HG03196 (cell line): ENCODE measurements around the gene GPR62.
A peak's percentile ranks its signal among the peaks of the same experiment; 100 is the strongest.

Experiments used
- ATAC-seq: cut with Tn5 transposase; IDR thresholded peaks from one replicate; pipeline ENCODE4 v1.9.1; 2021; ENCODE audit not compliant: unreplicated experiment

Gene GPR62

GRCh38 chr3:51968883-51969678 is 13.9 kb downstream of the GPR62 start:
- ATAC-seq, result no peak

- ATAC-seq, result no peak
These were observed 14.7 kb downstream of the GPR62 start for GRCh38 chr3:51969841-51970240.

- no peak for ATAC-seq
These were observed 15.6 kb downstream of the GPR62 start for GRCh38 chr3:51970606-51971300.

DNA sequence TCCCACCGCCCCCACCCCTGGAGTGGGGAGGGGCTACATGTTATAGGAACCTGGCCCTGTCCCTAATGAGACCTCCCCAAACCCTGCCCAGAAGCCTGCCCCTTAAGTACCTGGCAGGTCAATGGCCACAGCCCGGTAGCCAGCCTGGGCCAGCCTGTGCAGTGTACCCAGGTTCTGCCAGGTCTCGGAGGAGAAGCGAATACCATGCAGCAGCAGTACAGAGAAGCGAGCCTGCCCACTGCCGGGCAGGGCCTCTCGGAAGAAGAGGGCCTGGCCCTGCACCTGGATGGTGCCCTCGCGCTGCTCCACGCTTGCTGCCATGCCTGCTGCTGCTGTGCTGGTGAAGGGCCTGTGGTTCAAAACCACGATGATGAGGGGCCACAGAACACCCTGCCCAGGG is 16.2 kb downstream of the GPR62 start:
- ATAC-seq, result no peak

GRCh38 chr3:51974277-51974962 is 19.2 kb downstream of the GPR62 start:
- no peak for ATAC-seq

DNA sequence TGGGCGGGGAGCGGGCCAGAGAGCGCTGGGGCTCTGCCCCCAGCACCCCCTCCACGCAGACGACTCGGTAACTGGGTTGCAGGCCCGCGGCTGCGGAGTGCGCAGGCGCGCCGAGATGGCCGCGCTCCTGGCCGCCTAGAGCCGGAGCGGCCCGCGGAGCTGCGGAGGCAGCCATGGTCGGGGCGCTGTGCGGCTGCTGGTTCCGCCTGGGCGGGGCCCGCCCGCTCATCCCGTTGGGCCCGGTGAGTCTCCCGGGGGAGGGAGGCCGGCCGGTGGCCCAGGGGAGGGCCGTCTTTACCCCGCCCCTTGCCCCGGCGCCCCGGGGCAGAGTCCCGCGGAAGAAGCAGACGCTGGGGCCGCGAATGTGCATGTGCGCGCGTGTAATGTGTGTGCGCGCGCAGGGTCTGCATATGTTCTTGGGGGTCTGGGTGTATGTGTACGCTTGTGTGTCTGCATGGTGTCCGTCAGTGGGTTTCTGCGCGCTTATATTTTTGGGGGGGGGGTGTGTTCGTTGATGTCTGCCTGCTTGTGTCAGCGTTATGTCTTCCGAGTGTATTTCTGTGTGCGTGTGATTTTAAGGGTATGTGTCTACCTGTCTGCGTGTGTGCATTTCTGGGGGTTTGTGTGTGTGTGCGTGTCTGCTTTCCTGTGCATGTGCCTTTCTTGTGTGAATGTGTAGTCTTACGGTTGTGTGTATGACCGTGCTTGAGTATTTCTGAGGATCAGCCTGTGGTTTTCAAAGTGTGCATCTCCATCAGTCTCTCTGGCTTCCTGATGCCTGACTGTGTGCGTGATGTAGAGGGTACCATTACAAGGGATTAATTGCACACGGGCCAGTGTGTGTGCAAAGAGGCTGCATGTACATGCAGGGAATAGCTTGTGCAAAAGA is 20.0 kb downstream of the GPR62 start, which contains the start of gene ABHD14A:
Gene ABHD14A, plus strand, starts transcription at position 102 of the 889 bp plus-strand sequence. Its CDS starts 72 bp downstream, at position 174.
- no peak for ATAC-seq

DNA sequence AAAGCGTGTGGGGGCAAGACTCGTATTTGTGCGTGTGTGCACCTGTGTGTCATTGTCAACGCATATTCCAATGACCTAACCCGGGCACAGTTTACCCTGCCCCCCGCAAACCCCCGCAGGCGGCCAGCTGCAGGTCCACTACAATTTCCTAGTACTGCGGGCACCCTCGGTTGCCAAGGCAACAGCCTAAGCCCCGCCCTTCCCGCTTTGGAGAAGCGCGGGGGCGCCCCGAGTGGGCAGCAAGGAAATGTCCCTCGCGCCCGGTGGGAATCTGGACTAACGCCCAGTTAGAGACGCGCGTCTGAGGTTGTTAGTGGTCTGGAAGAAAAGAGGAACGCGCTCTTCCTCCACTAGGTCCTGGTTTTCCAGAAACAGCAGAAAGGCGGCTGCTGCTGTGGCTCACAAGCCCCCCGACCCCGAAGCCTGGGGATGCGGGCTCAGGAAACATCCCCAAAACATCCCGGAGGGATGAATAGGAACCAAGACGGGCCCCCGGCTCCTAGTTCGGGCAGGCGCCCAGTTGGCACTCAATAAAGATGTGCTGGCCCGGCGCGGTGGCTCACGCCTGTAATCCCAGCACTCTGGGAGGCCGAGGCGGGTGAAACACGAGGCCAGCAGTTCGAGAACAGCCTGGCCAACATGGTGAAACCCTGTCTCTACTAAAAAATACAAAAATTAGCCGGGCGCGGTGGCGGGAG is 20.8 kb downstream of the GPR62 start:
- ATAC-seq, result no peak

DNA sequence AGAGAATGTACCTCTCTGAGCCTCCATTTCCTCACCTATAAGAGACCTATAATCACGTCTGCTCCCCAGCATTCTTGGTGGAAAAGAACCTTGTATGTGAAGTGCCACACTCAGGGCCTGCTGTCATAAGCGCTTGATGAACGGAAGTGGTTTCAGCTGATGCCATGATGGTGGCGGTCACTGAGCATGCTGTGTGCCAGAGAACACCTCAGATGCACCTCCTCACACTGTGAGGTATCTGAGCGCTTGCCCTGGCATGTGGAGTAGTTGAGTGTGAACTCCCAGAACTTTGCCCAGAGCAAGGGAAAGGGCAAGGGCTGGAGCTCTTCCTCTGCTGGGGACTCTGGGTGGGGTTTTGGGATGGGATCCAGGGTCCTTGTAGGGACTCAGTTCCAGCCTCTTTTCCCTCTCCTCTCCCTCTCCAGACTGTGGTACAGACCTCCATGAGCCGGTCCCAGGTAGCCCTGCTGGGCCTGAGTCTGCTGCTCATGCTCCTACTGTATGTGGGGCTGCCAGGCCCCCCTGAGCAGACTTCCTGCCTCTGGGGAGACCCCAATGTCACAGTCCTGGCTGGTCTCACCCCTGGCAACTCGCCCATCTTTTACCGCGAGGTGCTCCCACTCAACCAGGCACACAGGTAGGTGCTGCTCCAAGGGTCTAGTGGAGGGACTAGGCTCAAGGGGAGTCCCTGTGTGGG is 22.4 kb downstream of the GPR62 start:
- ATAC-seq, result no peak

DNA sequence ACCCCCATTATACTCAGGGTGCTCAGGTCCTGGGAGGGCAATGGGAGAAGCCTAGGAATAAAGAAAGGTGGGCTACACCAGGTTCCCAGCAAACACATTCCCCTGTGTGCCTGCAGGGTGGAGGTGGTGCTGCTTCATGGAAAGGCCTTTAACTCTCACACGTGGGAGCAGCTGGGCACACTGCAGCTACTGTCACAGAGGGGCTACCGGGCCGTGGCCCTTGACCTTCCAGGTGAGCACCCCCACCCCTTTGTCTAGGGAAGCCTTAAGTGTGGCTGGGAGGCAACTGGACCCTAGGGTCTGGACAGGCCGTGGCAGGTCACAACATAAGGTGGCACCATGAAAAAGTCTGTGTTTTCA is 22.9 kb downstream of the GPR62 start:
- no peak for ATAC-seq

GRCh38 chr3:51980253-51980652 is 25.1 kb downstream of the GPR62 start:
- no peak for ATAC-seq

DNA sequence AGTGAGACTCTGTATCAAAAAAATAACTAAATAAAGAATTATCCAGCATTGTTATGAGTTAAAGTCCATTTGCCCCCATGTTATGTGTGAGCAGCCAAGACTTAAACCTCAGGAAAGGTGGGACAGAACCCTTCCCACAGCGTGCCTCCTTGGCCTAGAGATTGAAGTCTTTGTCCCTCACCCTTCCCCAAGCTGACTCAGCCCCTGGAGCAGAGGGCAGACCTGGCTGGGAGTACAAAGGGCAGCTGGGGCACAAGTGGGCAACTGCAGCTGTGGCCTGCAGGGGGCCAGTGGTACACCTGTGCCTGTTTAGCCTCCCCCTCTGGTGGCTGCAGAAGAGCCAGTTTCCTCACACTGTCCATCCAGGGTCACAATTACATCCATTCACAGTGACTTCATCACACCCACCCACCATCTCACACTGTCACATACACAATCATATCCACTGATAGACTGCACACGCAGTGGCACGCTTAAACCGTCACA is 27.2 kb downstream of the GPR62 start:
- ATAC-seq, result peak; percentile 48

GRCh38 chr3:51982838-51983577 is 27.8 kb downstream of the GPR62 start, which contains the start of gene ACY1:
Gene ACY1, plus strand, starts transcription at chr3:51983535. Its CDS starts 530 bp downstream, at chr3:51984065.
- peak; percentile 73 for ATAC-seq

DNA sequence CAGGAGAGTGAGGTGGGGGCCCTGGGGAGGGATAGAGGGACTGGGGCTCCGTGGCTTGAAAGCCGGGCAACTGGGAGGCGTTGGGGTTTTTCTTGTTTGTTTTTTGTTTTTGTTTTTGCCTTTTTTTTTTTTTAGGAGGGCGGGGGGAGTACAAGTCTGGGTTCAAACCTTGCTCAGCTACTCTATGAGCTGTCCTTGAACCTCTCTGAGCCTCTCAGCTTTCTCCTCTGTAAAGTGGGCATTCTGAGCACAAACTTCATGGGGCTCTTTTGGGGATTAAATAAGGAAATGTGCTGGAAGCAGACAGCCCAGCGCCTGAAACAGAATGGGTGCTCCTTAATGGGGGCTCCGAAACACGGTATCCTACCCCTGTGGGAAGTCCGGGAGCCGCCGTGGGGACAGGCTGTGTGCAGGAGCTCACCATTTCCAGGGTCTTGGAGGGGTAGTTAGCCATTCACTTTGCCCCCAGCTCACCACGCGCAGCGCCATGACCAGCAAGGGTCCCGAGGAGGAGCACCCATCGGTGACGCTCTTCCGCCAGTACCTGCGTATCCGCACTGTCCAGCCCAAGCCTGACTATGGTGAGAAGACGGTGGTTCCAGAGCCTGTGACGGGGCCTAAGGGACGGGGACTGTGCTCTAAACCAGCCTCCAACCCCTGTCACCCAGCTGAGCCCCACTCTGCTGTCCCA is 28.5 kb downstream of the GPR62 start:
- ATAC-seq, result no peak

DNA sequence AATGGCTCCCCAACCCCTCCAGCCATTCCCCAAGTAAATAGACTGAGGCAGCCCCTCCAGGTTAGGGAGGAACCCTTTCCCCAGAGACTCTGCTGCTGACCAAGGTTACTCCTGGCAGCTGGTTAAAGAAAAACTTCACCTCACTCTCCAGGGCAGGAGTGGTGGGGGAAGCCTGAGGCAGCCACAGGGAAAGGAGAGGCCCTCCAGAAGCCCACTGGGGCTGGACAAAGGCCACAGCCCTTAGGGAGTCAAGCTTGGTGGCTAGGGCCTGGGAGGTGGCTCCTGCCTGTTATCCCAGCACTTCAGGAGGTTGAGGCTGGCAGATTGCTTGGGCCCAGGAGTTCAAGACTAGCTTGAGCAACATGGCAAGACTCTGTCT is 29.1 kb downstream of the GPR62 start:
- ATAC-seq, result no peak

DNA sequence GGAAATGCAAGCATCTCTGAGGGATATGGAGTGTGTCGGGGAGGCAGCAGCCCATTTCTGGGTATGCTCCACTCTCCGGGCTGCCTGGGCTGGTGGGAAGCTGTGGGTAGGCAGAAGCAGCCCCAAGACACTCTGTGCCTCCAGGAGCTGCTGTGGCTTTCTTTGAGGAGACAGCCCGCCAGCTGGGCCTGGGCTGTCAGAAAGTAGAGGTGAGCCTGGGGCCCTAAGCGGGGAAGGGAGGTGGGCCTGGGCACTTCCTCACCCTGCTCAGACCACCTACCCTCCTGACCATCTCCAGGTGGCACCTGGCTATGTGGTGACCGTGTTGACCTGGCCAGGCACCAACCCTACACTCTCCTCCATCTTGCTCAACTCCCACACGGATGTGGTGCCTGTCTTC is 29.9 kb downstream of the GPR62 start:
- no peak for ATAC-seq

- ATAC-seq, result no peak
These were observed 31.1 kb downstream of the GPR62 start for GRCh38 chr3:51986010-51986947.

DNA sequence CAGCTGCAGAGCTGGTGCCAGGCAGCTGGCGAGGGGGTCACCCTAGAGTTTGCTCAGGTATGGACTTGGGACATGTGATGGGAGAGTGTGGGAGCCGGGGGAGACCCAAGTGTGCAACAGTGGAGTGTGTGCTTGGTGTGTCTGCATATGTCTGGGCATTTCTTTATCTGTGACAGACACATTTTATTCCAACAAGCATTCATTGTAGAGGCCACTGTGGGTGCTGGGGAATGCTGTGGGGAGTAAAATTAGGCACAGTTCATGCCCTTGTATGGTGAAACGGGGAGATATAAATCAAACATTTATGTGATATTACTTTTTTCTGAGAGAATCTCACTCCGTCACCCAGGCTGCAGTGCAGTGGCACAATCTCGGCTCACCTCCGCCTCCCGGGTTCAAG is 32.4 kb downstream of the GPR62 start:
- ATAC-seq, result no peak
